HEK293T (cell line): ENCODE results near the gene SLC34A1.

ENCODE experiments used
- BHLHE40 ChIP-seq: fragments of 450-650 bp; IDR thresholded peaks from 2 replicates; pipeline ENCODE4 v1.6.1; 2016; ENCODE audit warnings: mild to moderate bottlenecking, moderate library complexity, borderline replicate concordance
- ELF4 ChIP-seq: fragments of 450-650 bp; IDR thresholded peaks from 2 replicates; pipeline ENCODE4 v1.6.1; 2017; ENCODE audit warnings: antibody characterized with exemption
- FOXA1 ChIP-seq: fragments of 450-650 bp; IDR thresholded peaks from 2 replicates; pipeline ENCODE4 v1.6.1; 2016; ENCODE audit warnings: mild to moderate bottlenecking
- FOXK2 ChIP-seq: fragments of 450-650 bp; IDR thresholded peaks from 2 replicates; pipeline ENCODE4 v1.6.1; 2016; ENCODE audit warnings: mild to moderate bottlenecking
- FOXM1 ChIP-seq: fragments of 450-650 bp; IDR thresholded peaks from 2 replicates; pipeline ENCODE4 v1.6.1; 2017; ENCODE audit warnings: mild to moderate bottlenecking, borderline replicate concordance
- LEF1 ChIP-seq: fragments of 450-650 bp; IDR thresholded peaks from 2 replicates; pipeline ENCODE4 v1.6.1; 2017; ENCODE audit warnings: mild to moderate bottlenecking, borderline replicate concordance
- NFRKB ChIP-seq: fragments of 450-650 bp; IDR thresholded peaks from 2 replicates; pipeline ENCODE4 v1.6.1; 2016; ENCODE audit warnings: mild to moderate bottlenecking, moderate library complexity
- SP1 ChIP-seq: fragments of 450-650 bp; IDR thresholded peaks from 2 replicates; pipeline ENCODE4 v1.6.1; 2017
- SUZ12 ChIP-seq: fragments of 450-650 bp; IDR thresholded peaks from 2 replicates; pipeline ENCODE4 v1.6.1; 2016; ENCODE audit warnings: mild to moderate bottlenecking
- TARDBP ChIP-seq: fragments of 450-650 bp; IDR thresholded peaks from 2 replicates; pipeline ENCODE4 v1.6.1; 2016

- TF ChIP-seq SP1 (no peak), FOXM1 (no peak), TARDBP (no peak), NFRKB (no peak), FOXK2 (no peak), ELF4 (no peak), FOXA1 (no peak), SUZ12 (no peak), BHLHE40 (no peak), LEF1 (no peak)
Observed at GRCh38 chr5:177338251-177339106, 45.8 kb upstream of the SLC34A1 start.
